ENCODE data around the gene DDX24.

DNA sequence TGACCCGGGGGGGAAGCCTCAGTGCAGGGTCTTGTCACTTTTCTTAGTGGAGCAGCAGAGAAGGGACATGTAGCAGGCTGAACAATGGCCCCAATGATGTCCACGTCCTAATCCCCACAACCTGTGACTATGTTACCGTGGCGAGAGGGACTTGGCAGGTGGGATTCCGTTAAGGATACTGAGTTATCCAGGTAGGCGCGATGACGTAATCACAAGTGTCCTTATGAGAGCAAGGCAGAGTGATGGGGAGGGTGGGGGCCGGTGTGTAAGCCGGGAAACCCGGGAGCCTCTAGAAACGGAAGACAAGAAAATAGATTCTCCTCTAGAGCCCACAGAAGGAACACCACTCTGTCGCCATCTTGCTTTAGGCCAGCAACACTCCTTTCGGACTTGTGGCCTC, 50.4 kb downstream of the DDX24 start:
- no peak for TF ChIP-seq EZH2 (IDR thresholded peaks at IDR 0.05; ENCODE audit: insufficient read depth, poor library complexity, severe bottlenecking)
- TF ChIP-seq EZH2phosphoT487 (IDR thresholded peaks at IDR 0.05; ENCODE audit: insufficient read depth, low read depth) = no peak
